AG04450 (cell line): ENCODE data around the gene MAML3. TPM values are rescaled to one million over a fixed set of nuclear protein-coding genes. Genes with fewer than 3 reads are reported as not detected.

ENCODE experiments used
- CTCF ChIA-PET: fragments of 300-600, 350-600 bp; formaldehyde crosslinking; extraction: SDS; loops from one replicate; lab custom pipeline; 2022; ENCODE audit warnings: antibody characterized with exemption, inconsistent platforms; lab: Charles Lee
- POLR2A ChIA-PET: fragments of 350-600 bp; formaldehyde crosslinking; extraction: SDS; loops from one replicate; lab custom pipeline; 2021; ENCODE audit warnings: antibody characterized with exemption, inconsistent platforms; lab: Yijun Ruan, JAX
- DNase-seq: peaks from one replicate; pipeline ENCODE4 v3.0.0-alpha.2; 2011; ENCODE audit warnings: low read depth, low spot score
- H3K27ac ChIP-seq: one replicate; pipeline ENCODE4 v1.5.1; 2012; ENCODE audit warnings: low read depth, low read length, control low read depth
- H3K27me3 ChIP-seq: one replicate; pipeline ENCODE4 v1.6.0; 2012; ENCODE audit warnings: low read length; ENCODE audit not compliant: control insufficient read depth, insufficient read depth
- H3K4me3 ChIP-seq: 2 replicates; pipeline ENCODE4 v1.5.1; 2011; ENCODE audit warnings: mild to moderate bottlenecking, low read depth, low read length, control low read depth
- H3K9me3 ChIP-seq: 2 replicates; pipeline ENCODE4 v1.5.1; 2012; ENCODE audit warnings: low read length; ENCODE audit not compliant: control insufficient read depth, insufficient read depth
- CTCF ChIP-seq: IDR thresholded peaks from 2 replicates; pipeline ENCODE4 v1.5.1; 2011; ENCODE audit warnings: low read depth, low read length, control low read depth, inconsistent platforms
- polyA plus RNA-seq: library from polyadenylated mRNA; depleted of rRNA; stranded (reverse); fragments of >200 nt; gene quantifications from 2 replicates; pipeline ENCODE4 v1.2.3, GENCODE V29; 2011

MAML3 gene
- polyA plus RNA-seq, 1 experiment, result 4.1 TPM

GRCh38 chr4:139988863-139989765 lies 164.9 kb downstream of the MAML3 start:
- POLR2A ChIA-PET, result no interaction called here
- Histone ChIP-seq H3K9me3 (no peaks in the 10 kb centered on the region), H3K27ac (no peak overlapping the region), H3K27me3 (no peaks in the 10 kb centered on the region), H3K4me3 (no peak overlapping the region)
- CTCF ChIA-PET, result no interaction called here
- no peak for TF ChIP-seq CTCF
- DNase-seq, result peak; percentile 78

- no peak for TF ChIP-seq CTCF
- H3K27ac ChIP-seq, result no peak overlapping the region
- ChIA-PET POLR2A (no interaction called here), CTCF (interaction anchor here (0.7 kb wide), 2 partner anchors 114 to 343 kb away, joined by 3 to 6 read pairs; no protein-coding TSS in a partner anchor)
- DNase-seq, result no peak
- H3K4me3 ChIP-seq, result no peak overlapping the region
- H3K27me3 ChIP-seq, result no peaks in the 10 kb centered on the region
- H3K9me3 ChIP-seq, result no peaks in the 10 kb centered on the region
Observed at GRCh38 chr4:139987502-139987850, 166.5 kb downstream of the MAML3 start.

GRCh38 chr4:139986689-139987501 lies 167.1 kb downstream of the MAML3 start:
- ChIA-PET CTCF (no interaction called here), POLR2A (no interaction called here)
- no peaks in the 10 kb centered on the region for H3K9me3 ChIP-seq
- DNase-seq, result no peak
- H3K4me3 ChIP-seq, result no peak overlapping the region
- no peak for TF ChIP-seq CTCF
- no peaks in the 10 kb centered on the region for H3K27me3 ChIP-seq
- no peak overlapping the region for H3K27ac ChIP-seq

- no peak for DNase-seq
- Histone ChIP-seq H3K4me3 (no peak overlapping the region), H3K27me3 (no peaks in the 10 kb centered on the region), H3K9me3 (no peaks in the 10 kb centered on the region), H3K27ac (no peak overlapping the region)
- TF ChIP-seq CTCF, result no peak
- POLR2A ChIA-PET, result no interaction called here
- CTCF ChIA-PET, result interaction anchor here (0.5 kb wide), 1 partner anchor 247 kb away, joined by 5 read pairs; no protein-coding TSS in a partner anchor
Observed at GRCh38 chr4:139986106-139986505, 167.9 kb downstream of the MAML3 start.
